HG03066 (cell line): ENCODE measurements around the gene GLT8D1.
"Not testable (repeated sequence)": the region's sequence is repeated elsewhere in the genome, so short reads cannot be mapped to it uniquely, and the experiment has no call there.

Experiments
- ATAC-seq: cut with Tn5 transposase; IDR thresholded peaks from one replicate; pipeline ENCODE4 v1.9.1; 2021; ENCODE audit warnings: low read depth; ENCODE audit not compliant: unreplicated experiment

GLT8D1 gene

DNA sequence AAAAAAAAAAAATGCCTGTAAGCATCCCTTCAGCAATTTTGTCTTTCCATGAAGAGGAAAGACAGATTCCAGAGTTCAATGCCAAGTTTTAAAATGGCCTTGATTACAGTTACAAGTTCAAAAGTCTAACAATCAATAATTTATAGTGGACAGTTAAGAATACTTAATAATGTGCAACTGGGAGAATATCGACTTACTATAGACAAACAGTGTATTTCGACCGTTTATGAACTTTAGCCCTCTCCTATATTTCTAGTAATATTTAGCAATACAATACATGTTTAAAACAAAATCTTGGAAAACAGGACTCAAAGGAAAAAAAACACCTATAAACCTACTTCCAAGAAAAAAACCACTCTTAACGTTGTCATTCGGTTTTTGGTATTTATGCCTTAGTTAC, 21.4 kb downstream of the GLT8D1 start:
- no peak for ATAC-seq

DNA sequence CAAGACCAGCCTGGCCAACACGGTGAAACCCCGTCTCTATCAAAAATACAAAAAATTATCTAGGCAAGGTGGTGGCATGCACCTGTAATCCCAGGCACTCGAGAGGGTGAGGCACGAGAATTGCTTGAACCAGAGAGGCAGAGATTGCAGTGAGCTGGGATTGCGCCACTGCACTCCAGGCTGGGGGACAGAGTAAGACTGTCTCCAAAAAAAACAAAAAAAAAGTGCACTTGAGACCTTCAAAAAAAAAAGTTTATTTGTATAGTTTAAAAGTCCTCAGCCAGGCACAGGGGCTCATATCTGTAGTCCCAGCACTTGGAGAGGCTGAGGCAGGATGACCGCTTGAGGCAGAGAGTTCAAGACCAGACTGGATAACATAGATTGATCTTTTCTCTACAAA, 22.0 kb downstream of the GLT8D1 start:
- no peak for ATAC-seq

DNA sequence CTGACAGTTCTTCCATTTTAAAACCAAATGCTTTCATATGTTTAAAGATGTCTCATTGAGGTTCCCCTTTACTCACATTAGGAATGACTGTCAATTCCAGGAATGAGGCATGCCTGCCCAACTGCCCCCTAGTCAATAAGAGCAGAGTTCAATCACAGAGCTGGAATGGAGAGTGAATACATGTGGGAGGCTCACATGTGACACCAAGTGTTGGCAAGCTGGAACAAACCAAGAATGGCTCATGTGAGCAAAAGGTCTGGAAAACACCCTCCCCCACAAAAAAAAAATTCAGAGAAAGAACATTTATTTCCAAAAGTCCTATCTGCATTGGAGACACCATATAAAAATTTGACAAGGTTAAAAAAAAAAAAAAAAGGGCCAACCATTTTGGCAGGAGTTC, 23.6 kb downstream of the GLT8D1 start:
- ATAC-seq, result no peak

DNA sequence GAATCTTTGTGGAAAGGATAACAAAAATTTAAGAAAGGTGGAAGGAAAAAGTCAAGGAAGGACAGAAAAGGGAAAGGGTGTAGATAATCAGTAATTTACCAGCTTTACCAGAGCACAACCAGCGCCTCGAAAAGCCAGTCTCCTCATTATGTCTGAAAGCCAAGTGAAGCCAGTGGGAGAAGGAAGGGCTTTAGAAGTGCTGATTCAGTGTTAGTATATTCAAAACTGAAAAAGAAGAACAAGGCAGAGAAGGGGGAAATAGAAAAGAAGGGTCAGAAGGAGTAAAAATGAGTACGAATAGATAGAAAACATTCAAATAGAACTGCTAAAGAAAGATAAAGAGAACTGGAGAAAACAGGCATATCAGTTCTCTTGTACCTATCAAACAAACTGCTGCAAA, 24.0 kb downstream of the GLT8D1 start:
- ATAC-seq, result no peak

DNA sequence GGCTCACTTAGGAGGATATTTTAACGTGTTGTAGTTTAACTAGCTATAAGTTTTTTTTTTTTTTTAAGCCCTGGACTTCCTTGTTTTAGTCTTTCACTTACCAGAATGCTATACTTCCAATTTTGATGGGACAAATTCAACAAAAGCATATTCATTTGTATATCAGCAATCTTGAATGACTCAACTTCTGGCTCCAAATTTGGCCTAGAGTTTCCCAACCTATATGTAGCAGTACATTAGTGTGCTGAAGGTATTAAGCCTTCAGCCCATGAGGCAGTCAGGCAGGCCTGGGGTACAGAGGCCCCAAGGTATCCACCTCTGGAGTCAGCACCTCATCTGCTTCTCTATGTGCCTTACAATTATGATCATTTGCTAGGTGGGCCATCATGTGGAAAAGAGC, 25.8 kb downstream of the GLT8D1 start:
- ATAC-seq, result no peak

DNA sequence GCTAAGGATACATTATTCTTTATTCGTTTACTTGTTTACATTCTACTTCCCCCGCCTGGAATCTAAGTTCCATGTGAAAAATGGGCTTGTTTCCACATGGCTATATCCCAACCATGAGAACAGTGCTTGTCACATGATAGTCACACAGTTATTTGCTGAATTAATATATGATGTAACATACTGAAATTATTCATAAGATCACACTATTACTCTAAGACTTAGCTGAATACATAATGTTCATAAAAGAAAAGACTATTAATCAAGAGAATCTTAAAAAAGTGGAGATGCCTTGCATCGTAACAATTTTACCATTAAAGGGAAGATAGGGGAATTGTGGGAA, 26.4 kb downstream of the GLT8D1 start:
- no peak for ATAC-seq

DNA sequence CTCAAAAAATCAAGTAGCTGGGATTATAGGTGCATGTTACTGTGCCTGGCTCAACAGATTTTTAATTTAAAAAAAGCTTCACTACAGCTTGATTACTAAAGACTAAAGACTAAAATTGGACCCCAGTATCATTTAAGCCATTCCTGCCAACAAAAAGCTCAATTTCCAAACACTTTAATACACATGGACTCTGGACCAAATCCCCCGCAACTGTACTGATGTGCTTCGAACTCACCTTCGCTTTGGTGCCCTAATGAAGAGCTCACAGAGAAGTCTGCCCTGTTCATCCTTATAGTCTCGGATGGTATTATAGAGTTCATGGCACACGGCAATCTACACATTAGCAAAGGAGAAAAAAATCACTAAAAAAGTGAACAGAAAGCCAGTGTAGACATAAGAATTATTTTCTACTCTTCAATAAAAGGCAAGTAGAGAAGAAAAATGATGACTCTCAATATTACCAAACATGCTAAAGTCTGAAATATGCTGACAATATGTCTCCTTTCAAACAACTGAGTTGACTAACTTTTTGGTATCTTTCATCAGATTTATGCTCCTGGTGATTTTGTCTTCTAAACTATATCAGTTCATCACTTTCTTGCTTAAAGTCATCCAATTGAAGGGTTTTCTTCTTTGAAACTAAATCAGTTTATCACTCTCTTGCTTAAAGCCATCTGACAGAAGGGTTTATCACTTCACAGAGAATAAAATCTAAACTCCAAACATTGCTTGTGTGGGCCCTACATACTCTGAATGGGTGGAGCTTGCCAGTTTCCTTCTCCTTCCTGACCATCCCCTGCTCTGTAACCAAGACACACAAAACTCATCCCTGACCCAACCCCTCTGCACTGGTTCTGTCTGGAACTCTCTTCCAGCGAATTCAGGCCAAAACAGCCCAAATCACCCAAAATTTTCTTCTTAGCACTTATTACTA, 27.1 kb downstream of the GLT8D1 start:
- ATAC-seq, result no peak

DNA sequence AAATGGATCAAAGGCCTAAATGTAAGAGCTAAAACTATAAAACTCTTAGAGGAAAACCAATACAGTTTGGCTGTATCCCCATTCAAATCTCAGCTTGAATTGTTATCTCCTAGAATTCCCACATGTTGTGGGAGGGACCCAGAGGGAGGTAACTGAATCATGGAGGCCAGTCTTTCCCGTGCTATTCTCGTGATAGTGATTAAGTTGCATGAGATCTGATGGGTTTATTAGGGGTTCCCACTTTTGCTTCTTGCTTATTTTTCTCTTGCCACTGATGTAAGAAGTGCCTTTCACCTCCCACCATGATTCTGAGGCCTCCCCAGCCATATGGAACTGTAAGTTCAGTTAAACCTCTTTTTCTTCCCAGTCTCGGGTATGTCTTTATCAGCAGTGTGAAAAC, 29.4 kb downstream of the GLT8D1 start:
- ATAC-seq, result not testable (repeated sequence)

DNA sequence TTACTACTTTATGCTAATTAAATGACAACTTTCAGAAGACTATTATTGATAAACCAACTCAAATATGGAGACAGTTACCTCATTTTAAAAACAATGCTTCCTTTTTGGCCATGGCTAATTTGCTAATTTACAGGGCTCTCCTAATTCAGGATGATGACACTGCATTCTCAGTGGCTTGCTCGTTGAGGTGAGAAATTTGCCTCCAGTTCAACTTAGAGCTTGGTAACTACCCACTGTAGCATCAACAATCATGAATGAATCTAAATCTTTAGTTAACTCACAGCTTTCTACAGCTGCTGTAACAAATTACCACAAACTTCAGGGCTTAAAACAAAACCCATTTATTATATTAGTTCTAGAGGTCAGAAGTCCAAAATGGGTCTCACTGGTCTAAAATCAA, 33.9 kb downstream of the GLT8D1 start:
- ATAC-seq, result no peak

DNA sequence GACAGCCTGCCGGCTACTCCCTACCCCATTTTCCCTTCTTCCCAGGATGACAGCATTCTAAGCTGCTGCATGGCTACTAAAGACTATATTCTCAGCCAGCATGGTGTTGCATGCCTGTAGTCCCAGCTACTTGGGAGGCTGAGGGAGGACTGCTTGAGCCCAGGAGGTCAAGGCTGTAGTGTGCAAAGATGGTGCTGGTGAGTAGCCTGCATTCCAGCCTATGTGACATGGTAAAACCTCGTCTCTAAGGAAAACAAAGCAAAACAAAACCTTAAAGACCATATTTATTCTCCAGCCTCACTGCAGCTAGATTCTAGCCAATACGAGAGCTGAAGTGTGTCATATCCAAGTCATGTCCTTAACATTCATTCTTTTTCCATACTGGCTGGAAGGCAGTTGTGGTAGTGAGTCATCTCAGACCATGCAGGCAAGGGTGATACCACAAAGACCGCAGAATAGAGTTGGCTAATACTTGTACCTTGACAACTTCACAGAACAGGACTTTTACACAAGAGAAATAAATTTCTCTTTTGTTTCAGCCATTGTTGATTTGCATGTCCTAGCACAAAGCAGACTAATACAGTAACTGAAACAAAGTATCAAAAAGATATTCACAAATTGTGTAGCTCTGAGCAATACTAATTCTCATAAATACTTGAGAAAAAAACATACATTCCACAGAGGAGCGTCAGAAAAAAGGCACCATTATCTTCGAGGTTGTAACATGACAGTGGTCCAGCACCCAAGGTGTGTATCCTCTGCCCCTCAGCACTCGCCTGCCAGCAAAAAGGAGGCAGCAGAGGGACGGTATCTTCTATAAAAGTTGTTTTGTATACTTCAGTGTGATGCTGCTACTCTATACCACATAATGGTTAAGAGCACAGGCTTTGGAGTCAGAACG, 34.7 kb downstream of the GLT8D1 start:
- ATAC-seq, result peak; percentile 79

DNA sequence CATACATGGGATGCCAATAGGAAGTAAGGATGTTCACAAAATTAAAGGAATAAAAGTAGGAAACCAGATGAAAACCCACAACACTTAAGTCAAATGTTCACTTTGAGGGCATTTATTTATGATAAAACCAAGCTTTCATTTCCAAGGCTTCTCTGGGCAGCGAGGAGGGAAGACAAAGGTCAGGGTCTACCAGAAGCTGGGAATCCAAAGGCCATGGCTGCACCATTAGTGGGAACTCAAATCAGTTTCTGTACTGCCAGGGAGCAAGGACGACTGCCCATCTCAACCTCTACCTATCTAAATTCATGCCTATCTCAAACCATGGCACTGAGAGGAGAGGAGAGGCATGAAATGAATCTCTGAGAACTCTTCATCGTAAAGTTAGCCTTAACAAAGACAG, 42.5 kb downstream of the GLT8D1 start:
- ATAC-seq, result no peak

DNA sequence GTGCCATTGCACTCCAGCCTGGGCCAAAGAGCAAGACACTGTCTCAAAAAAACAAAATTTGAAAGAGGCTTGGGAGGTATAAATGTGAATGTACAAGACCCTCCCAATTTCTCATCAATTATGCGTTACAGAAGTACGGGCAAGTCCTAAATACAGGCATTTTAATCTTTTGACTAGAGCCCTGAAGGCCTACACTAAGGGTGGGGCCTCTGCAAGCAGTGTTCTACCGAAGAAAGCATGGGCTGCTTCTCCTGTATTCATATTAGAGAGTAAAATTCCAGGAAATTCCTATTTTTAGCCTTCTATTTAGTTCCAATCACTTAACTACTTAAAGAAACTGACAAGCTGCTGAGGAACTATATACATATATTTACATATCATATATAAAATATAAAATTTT, 45.5 kb downstream of the GLT8D1 start:
- no peak for ATAC-seq

DNA sequence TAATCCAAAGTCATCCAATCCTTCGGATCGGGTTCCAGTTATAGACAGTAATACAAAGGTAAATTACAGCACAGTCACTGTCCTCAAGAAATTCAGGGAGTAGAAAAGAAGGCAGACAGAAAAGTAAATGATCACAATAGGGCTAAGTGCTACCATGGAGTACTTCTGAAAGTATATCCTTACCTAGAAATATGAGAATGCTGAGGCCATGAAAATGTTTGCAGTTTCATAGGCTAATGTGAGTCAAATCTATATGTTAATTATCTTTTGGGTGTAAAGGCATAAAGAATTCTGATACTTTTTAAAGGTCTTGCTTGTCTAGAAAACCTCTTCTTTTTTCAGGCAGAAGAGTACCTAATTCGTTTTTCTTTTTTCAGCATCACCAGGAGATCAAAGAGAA, 49.7 kb downstream of the GLT8D1 start:
- no peak for ATAC-seq

DNA sequence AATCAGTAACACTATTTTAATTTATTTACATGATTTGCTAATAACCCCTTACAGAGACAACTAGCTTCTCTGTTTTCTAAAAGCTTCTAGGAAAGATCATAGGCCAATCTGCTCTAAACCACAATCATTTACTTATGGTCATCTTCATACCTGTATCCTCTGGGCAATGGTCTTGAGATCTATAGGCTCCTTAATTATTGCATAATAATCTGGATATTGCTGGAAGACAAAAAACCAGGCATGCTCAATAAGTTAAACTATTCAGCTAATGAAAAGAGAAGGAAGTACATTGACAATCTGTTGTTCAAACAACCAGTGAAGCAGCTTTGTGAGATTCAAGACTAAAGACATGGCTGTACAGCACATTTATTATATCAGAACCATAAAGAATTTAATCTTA, 54.0 kb downstream of the GLT8D1 start:
- ATAC-seq, result no peak

DNA sequence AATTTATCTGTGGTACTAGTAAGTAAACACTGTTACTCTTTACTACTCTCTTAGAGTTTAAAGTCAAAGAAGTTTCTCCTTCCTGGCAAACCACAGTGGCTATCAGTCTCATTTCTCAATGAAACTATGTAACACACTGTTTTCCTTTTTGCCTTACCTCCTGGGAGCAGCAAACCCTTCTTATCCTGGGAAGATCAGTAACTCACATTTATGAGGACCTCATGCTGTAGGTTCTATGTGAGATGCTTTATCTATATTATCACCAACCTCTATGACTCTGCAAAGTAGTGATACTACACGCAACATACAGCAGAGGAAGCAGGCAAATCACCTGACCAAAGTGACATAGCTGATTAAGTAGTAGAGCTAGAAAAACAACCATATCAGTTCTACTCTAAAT, 55.2 kb downstream of the GLT8D1 start:
- no peak for ATAC-seq

DNA sequence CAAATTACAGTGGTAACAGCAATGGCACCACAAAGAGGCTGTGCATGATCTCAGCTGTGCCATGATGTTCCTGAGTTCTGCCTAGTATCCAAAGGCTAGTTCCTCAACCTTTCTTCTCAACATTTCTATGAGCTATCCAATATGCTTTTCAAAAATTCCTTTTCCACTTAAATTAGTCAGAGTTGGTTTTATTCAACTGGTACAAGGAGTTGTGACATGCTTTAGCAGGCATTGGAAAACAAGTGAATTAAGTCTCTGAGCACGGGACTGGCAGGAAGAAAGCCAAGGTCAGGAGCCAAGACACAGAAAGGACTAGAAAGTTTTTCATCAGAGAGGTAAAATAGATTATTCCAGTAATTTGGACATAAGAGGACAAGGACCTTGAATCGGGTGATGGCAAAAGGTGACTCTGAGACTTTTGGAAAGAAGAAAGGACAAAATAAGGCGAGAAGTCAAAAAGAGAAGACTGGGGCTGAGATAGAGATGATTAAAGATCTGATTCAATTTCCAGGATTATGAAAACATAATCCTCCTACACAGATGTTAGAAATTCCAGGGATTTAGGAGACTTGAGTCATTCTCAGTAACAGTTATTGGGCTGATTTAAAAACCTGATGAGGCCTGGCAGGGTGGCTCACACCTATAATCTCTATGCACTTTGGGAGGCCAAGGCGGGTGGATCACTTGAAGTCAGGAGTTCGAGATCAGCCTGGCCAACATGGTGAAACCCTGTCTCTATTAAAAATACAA, 56.0 kb downstream of the GLT8D1 start:
- ATAC-seq, result no peak

DNA sequence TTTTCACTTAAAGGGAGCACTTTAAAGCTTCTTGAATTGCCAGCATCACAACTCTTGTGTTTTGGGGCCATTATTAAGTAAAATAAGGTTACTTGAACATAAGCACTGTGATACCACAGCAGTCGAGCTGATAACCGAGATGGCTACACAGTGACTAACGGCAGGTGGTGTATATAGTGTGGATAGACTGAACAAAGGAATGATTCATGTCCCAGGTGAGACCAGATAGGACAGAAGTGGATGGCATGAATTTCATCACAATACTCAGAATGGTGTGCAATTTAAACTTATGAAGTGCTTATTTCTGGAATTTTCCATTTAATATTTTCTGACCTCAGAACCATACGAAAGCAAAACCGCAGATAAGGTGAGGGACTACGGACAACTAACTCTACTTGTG, 60.0 kb downstream of the GLT8D1 start:
- no peak for ATAC-seq
